SU-DHL-6 (cell line): ENCODE data around the gene CEP97.

Experiments used
- EZH2phosphoT487 ChIP-seq: fragments of 200-600 bp; sonication (generic), shearing (Covaris generic); conservative IDR thresholded peaks from 2 replicates; pipeline ENCODE4 v1.6.1; 2018; ENCODE audit warnings: mild to moderate bottlenecking, antibody characterized with exemption, low read length, moderate library complexity, mixed read lengths
- TF ChIP-seq, protein P1 (sequence below): fragments of 200-600 bp; sonication (generic); IDR thresholded peaks from one replicate; pipeline ENCODE4 v1.5.1; 2017; ENCODE audit warnings: antibody characterized with exemption, mild to moderate bottlenecking, low read length, moderate library complexity; ENCODE audit not compliant: insufficient read depth, poor library complexity, severe bottlenecking

DNA sequence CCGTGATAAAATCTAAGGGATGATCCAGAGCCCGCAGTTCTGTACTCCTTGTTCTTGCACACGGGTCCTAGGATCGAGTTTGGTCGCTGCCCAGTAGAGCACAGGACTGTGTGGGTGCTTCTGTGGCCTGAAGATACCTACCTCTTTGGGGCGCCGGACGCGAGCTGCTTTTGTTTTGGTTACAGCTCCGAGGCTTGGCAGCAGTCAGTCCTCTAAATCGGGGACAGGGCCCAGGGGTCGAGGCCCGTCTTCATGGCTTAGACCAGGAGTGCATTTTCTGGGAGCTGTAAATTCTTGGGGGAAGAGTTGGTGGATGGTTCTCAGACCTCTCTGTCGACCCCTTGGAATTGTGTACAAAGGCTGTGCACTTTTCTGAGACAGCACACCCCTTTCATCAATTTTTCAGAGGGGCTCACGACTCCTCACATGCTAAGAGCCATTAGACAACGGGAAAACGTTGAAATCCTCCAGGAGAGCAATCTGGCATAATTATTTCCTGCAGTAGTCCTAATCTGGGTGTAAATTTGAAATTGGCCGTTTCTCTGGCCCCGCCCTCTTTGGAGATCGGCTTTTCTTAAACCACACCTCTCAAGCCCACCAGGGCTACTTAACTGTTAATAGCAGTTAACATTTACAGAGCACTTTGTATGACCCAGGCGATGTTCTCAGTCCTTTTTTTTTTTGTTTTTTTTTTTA is 928 bp downstream of the CEP97 start:
- TF ChIP-seq, protein P1, sequence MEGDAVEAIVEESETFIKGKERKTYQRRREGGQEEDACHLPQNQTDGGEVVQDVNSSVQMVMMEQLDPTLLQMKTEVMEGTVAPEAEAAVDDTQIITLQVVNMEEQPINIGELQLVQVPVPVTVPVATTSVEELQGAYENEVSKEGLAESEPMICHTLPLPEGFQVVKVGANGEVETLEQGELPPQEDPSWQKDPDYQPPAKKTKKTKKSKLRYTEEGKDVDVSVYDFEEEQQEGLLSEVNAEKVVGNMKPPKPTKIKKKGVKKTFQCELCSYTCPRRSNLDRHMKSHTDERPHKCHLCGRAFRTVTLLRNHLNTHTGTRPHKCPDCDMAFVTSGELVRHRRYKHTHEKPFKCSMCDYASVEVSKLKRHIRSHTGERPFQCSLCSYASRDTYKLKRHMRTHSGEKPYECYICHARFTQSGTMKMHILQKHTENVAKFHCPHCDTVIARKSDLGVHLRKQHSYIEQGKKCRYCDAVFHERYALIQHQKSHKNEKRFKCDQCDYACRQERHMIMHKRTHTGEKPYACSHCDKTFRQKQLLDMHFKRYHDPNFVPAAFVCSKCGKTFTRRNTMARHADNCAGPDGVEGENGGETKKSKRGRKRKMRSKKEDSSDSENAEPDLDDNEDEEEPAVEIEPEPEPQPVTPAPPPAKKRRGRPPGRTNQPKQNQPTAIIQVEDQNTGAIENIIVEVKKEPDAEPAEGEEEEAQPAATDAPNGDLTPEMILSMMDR: no peak
- TF ChIP-seq EZH2phosphoT487: no peak
